Mucosa of descending colon (tissue), 3 donors: Measurements from ENCODE around the gene UBQLN1. TPM values are rescaled to one million over a fixed set of nuclear protein-coding genes. Genes with fewer than 3 reads are reported as not detected.
"Not testable (repeated sequence)": the region's sequence is repeated elsewhere in the genome, so short reads cannot be mapped to it uniquely, and the experiment has no call there.

ENCODE experiments used
- ATAC-seq: fragments of 200-7000 bp; cut with Tn5 transposase; one replicate; pipeline ENCODE4 v1.9.1; 2020; ENCODE audit warnings: mild to moderate bottlenecking, moderate library complexity
- DNase-seq, 3 donors: peaks; one replicate each; pipeline ENCODE4 v3.0.0-alpha.2; 2020
- H3K36me3 ChIP-seq: fragments of 200-600 bp; one replicate; pipeline ENCODE4 v1.8.0; 2021; ENCODE audit warnings: low read depth, mild to moderate bottlenecking
- H3K4me1 ChIP-seq: fragments of 200-600 bp; one replicate; pipeline ENCODE4 v1.8.0; 2021; ENCODE audit warnings: low read depth, mild to moderate bottlenecking
- H3K4me3 ChIP-seq: fragments of 200-600 bp; one replicate; pipeline ENCODE4 v1.8.0; 2021; ENCODE audit warnings: mild to moderate bottlenecking
- H3K9me3 ChIP-seq: fragments of 200-600 bp; one replicate; pipeline ENCODE4 v1.8.0; 2021; ENCODE audit warnings: mild to moderate bottlenecking
- CTCF ChIP-seq: fragments of 200-600 bp; IDR thresholded peaks from one replicate; pipeline ENCODE4 v1.8.0; 2022; ENCODE audit warnings: antibody characterized with exemption, mild to moderate bottlenecking
- intact Hi-C, 2 donors: fragments of 100-400 bp; cut with DNase I in 1 of 2; cut with micrococcal nuclease in 1 of 2; formaldehyde crosslinking; loops; one replicate each; pipeline versions ENCODE4 v1.11.0 to v1.11.1; 2022; cut with DNase I, micrococcal nuclease
- total RNA-seq, 3 donors: library from RNA; stranded (reverse); fragmentation: NEBNext Ultra II Directional in 2 of 3; extraction: Animal tissue kit (Norgen Biotek cat#: 25700) in 2 of 3; gene quantifications; one replicate each; pipeline versions ENCODE4 v1.2.1 to v1.2.4, GENCODE V29; 2021 to 2023
- donor health status: DM: no; HTN: no; CAD: no; lungs with moderate emphysema.
- donor health status: DM: no; HTN: no; CAD: no.
- donor health status: DM: no; HTN: yes; CAD: no.

UBQLN1 gene
- total RNA-seq, 3 donors from 2014 or later: 74.3 to 100.0 (median 80.6) TPM

GRCh38 chr9:83620841-83621636 is 86.7 kb downstream of the UBQLN1 start:
- H3K9me3 ChIP-seq: no peaks in the 10 kb centered on the region
- no peak overlapping the region for H3K4me3 ChIP-seq
- intact Hi-C loops: no loop called here

GRCh38 chr9:83617299-83617698 is 90.5 kb downstream of the UBQLN1 start:
- no peak for TF ChIP-seq CTCF
- Histone ChIP-seq H3K4me1 (peaks cover 9% of the 10 kb centered on the region), H3K36me3 (no peaks in the 10 kb centered on the region), H3K9me3 (no peaks in the 10 kb centered on the region), H3K4me3 (no peak overlapping the region)
- intact Hi-C loops: no loop called here
- DNase-seq (no peak), ATAC-seq (no peak)

More at GRCh38 chr9:83620841-83621636, 86.7 kb downstream of the UBQLN1 start:
- peak; percentile 62 for ATAC-seq
- peak; percentile 55 for TF ChIP-seq CTCF
- DNase-seq: peak in 2 of 3 donors; percentile 49 to 71
- Histone ChIP-seq H3K36me3 (no peaks in the 10 kb centered on the region), H3K4me1 (peaks cover 20% of the 10 kb centered on the region)

GRCh38 chr9:83613298-83613697 is 94.5 kb downstream of the UBQLN1 start:
- H3K9me3 ChIP-seq, DNase-seq, H3K36me3 ChIP-seq, H3K4me1 ChIP-seq, H3K4me3 ChIP-seq, ATAC-seq, intact Hi-C loops: not testable (repeated sequence)

Other genes starting within 250 kb of the UBQLN1 start
- 10 to 100 TPM; 12.2 to 27.4 (median 25.0) TPM for gene FRMD3, start 169.6 kb downstream of the UBQLN1 start, total RNA-seq
- 10 to 100 TPM in 1 of 3 donors, 1 to 10 TPM in 2; 6.8 to 10.6 (median 7.1) TPM for gene IDNK, start 84.8 kb downstream of the UBQLN1 start, total RNA-seq
- gene GKAP1, start 109.8 kb upstream of the UBQLN1 start, total RNA-seq: 10 to 100 TPM in 1 of 3 donors, 1 to 10 TPM in 2; 3.7 to 17.9 (median 3.9) TPM
- gene KIF27, start 213.5 kb upstream of the UBQLN1 start, total RNA-seq: 1 to 10 TPM; 3.9 to 8.2 (median 4.7) TPM